OCI-M2 (cell line): ENCODE data around the gene CTNNA1.
"Not testable (repeated sequence)": the region's sequence is repeated elsewhere in the genome, so short reads cannot be mapped to it uniquely, and the experiment has no call there.

Experiments used
- DNase-seq: peaks from one replicate; lab custom pipeline; 2025; ENCODE audit not compliant: unreplicated experiment; lab: John Stamatoyannopoulos, UW

CTNNA1 gene

GRCh38 chr5:138810861-138811260, 57.6 kb downstream of the CTNNA1 start:
- not testable (repeated sequence) for DNase-seq

DNA sequence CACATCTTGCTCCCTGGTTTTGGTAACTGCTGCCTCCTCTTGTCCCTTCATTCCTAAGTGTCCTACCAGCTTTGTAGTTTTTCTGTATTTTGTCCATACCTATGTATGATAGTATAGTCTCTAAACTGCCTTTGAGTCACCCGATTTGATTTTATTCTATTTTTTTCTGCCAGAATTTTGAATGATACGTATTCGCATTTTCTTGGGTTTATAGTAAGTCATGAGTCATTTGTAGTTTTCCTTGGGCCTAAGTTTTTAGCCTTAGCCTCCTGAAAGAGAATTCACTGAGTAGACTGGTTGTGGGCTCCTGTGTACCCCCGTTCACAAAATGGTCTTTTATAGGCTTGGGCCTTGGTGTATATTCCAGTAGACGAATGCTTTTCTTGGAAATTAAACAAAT, 62.3 kb downstream of the CTNNA1 start:
- DNase-seq: no peak

DNA sequence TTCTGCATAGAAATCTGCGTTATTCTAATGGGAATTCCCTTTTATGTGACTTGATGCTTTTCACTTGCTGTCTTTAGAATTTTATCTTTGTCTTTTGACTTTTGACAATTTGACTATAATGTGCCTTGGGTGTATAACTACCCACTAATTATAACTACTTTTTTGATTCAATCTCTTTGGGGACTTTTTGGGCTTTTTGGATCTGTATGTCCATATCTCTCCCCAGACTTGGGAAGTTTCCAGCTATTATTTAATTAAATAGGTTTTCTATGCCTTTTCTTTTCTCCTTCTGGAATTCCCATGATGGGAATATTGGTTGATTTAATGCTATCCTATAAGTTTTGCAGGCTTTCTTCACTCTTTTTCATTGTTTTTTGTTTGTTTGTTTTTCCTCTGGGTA, 64.0 kb downstream of the CTNNA1 start:
- no peak for DNase-seq

GRCh38 chr5:138819081-138819480, 65.9 kb downstream of the CTNNA1 start:
- no peak for DNase-seq

DNA sequence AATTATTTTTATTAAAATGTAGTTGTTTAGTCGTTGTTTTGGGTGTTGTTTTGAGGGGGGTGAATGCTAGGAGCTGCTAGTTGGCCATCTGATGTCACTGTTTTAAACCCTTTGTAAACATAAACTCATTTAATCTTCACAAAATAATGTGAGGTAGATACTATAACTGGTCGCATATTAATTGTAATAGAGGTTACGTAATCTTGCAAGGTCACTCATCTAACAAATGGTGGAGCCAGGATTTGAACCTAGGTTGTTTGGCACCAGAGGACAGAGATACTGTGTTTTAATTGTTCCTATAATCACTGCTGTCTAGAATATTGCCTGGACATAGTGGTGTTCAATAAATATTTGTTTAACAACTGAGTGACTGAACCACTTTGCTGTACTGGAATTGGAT, 67.5 kb downstream of the CTNNA1 start:
- no peak for DNase-seq

- no peak for DNase-seq
Observed at GRCh38 chr5:138824516-138824915, 71.3 kb downstream of the CTNNA1 start.

DNA sequence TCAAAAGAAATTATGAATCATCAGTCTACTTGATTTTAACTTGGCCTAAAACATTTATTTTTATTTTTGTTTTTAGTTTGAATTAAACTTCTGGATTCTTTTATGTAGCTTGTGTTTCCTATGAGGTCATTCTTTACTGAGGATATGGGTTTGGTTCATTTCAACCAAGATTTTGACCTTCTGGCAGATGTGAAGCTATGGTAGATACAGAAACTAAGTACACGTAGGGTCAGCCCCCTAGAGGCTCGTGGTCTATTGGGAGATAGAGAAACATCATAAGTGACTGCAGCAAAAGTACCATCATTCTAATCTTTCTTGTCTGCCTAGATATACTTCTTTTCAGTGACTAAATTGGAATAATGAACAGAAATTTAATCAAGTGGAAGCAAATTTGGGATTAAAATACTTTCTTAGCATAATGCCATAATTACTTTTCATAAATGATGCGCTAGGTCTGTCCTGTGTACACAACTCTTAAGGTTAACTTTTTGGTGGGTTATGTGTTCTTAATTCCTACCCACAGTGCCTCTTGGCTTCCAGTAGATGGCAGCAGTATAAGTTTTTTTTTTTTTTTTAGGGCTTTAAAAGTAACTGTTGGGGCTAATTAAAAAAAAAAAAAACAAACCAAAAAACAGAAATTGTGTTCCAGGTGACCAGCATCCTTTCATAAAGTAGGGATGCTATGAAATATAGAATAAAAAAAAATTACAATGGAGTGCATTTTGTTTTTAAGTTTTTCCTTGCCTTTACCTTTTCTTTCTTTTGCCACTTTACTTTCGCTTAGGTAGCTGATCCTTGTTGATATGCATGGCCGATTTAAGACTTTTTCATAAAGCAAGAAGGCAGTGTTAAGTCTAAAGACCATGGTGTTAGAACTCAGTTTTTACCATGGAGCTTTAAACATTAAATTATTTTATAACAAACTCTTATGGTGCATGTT, 72.0 kb downstream of the CTNNA1 start:
- no peak for DNase-seq

- DNase-seq: no peak
Observed at GRCh38 chr5:138828556-138828955, 75.3 kb downstream of the CTNNA1 start.

- no peak for DNase-seq
Observed at GRCh38 chr5:138829341-138829740, 76.1 kb downstream of the CTNNA1 start.

GRCh38 chr5:138831703-138832102, 78.5 kb downstream of the CTNNA1 start:
- no peak for DNase-seq

DNA sequence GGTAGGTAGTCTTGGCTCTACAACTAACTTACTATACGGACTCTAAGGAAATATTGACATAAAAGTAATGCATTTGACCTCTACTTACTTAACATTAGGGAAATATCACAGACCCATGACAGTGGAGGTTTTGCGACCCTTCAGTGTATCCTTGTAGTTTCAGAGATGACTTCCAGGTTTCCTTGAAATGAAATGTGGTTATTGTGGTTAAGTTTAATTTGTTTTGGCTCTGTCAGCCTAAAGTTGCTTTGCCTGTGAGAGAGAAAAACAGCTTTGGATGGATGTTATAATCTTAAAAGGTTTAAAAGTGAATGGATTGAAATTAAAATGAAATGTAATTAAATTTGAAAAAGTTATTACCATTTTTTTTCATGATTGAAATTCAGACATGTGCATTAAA, 79.0 kb downstream of the CTNNA1 start:
- no peak for DNase-seq

- DNase-seq: no peak
Observed at GRCh38 chr5:138833080-138833479, 79.9 kb downstream of the CTNNA1 start.

GRCh38 chr5:138833726-138834480, 80.7 kb downstream of the CTNNA1 start:
- no peak for DNase-seq

DNA sequence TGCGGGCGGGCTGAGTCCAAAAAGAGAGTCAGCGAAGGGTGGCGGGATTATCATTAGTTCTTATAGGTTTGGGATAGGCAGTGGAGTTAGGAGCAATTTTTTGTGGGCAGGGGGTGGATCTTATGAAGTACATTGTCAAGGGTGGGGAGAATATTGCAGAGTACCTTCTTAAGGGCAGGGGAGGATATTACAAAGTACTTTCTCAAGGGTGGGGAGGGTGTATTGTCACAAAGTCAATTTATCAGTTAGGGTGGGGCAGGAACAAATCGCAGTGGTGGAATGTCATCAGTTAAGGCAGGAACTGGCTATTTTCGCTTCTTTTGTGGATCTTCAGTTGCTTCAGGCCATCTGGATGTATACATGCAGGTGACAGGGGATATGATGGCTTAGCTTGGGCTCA, 81.6 kb downstream of the CTNNA1 start:
- not testable (repeated sequence) for DNase-seq

GRCh38 chr5:138837160-138837559, 83.9 kb downstream of the CTNNA1 start:
- no peak for DNase-seq

GRCh38 chr5:138840103-138840502, 86.9 kb downstream of the CTNNA1 start:
- DNase-seq: no peak

GRCh38 chr5:138841531-138841930, 88.3 kb downstream of the CTNNA1 start:
- no peak for DNase-seq

- DNase-seq: no peak
Observed at GRCh38 chr5:138843316-138844124, 90.3 kb downstream of the CTNNA1 start.

DNA sequence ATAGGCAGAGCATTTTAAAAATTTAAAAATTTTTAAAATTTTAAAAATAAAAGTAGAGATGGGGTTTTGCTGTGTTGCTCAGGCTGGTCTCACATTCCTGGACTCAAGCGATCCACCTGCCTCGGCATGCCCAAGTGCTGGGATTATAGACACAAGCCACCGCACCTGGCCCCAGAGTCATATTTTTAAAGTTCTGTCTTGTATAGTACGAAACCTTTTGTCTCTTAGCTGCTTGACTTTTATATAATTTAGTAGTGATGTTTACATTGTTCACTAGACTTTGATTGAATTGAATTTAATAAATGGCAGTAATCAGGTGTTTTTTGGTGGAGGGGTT, 90.9 kb downstream of the CTNNA1 start:
- no peak for DNase-seq

DNA sequence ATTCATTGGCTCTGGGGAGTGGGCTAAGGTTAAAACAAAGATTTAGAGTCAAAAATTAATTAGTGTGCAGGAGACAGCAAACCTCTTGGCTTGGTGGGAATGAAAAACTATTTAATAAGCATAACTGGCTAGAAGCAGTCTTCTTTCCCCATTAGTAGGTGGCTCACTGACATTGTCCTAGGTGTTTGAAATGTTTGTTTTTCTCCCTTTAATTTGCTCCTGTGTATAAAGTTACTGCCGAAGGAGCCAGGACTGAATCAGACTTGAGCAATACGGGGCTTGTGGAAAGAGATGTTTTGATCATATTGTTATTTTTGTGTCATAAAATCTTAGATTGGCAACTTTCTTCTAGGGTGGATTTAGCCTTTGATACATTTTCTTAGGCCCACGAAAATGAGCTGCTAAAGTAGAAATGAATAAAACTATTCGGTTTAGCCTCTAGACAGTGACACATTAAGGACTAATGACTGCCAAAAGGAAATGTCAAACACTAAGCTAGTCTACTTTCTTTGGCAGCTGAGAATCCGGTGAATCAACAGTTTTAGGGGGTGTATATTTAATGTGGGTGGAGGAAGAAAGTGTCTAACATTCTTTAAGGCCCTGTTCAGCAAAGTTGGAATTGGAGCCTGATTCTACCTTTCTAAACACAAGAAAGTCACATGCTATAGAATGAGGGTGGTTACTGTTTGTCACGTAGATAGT, 91.7 kb downstream of the CTNNA1 start:
- no peak for DNase-seq

DNA sequence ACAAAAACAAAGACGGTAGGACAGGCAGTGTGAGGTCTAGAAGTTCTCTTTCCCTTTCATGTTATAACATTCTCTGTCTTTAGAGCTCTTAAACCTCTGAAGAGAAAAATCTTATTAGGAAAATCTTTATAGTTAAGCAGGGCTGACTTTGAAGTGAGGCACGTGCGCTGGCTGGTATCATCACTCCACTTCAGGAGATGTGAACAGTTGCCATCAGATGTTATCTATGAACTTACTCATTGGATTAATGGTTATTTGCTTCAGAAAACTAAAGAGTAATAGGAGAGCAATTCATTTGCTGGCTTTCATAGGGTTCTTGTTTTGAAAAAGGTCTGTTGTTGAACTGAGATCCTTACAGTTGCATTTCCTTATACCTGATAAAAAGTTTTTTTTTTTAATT, 96.2 kb downstream of the CTNNA1 start:
- DNase-seq: no peak
